Measurements from ENCODE around the gene FBLN5.

DNA sequence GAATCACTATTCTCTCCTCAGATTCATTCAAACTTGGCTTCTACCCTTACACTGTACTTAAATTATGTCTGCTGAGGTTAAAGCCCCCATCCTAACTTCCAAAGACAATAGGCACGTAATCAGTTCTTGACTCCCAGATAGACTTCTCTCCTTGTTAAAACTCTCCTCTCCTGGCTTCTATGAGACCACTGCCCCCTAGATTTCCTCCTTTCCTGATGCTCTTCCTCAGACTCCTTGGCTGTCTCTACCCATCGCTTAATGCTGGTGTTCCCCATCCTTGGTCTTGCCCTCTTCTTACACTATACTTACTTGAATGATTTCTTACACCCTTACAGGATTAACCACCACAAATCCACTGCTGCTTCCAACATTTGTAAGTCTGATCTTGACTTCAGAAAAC lies 112.9 kb downstream of the FBLN5 start:
- TF ChIP-seq POLR2A (IDR thresholded peaks at IDR 0.05) (no peak), POLR2AphosphoS5 (IDR thresholded peaks at IDR 0.05) (no peak), EP300 (IDR thresholded peaks at IDR 0.05) (no peak)
- TF ChIP-seq, protein P1, sequence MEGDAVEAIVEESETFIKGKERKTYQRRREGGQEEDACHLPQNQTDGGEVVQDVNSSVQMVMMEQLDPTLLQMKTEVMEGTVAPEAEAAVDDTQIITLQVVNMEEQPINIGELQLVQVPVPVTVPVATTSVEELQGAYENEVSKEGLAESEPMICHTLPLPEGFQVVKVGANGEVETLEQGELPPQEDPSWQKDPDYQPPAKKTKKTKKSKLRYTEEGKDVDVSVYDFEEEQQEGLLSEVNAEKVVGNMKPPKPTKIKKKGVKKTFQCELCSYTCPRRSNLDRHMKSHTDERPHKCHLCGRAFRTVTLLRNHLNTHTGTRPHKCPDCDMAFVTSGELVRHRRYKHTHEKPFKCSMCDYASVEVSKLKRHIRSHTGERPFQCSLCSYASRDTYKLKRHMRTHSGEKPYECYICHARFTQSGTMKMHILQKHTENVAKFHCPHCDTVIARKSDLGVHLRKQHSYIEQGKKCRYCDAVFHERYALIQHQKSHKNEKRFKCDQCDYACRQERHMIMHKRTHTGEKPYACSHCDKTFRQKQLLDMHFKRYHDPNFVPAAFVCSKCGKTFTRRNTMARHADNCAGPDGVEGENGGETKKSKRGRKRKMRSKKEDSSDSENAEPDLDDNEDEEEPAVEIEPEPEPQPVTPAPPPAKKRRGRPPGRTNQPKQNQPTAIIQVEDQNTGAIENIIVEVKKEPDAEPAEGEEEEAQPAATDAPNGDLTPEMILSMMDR (IDR thresholded peaks at IDR 0.05), result no peak
